Right renal pelvis (tissue), 4 donors: Measurements from ENCODE around the gene ATRNL1. TPM values are rescaled to one million over a fixed set of nuclear protein-coding genes. Genes with fewer than 3 reads are reported as not detected.
"Not testable (repeated sequence)": the region's sequence is repeated elsewhere in the genome, so short reads cannot be mapped to it uniquely, and the experiment has no call there.

Experiments
- DNase-seq, 4 donors: peaks; one replicate each; pipeline ENCODE4 v3.0.0-alpha.2; 2013; ENCODE audit warnings: low read depth in 4 of 4, low spot score in 3 of 4, missing footprints in 1 of 4
- polyA plus RNA-seq, 4 donors: library from polyadenylated mRNA; unstranded; fragments of 120-200 nt; gene quantifications; one replicate each; pipeline ENCODE4 v1.2.1, GENCODE V29; 2013; ENCODE audit not compliant: insufficient read length in 4 of 4

The ATRNL1 gene
- polyA plus RNA-seq, 4 donors: 21.9 to 31.7 (median 28.9) TPM

DNA sequence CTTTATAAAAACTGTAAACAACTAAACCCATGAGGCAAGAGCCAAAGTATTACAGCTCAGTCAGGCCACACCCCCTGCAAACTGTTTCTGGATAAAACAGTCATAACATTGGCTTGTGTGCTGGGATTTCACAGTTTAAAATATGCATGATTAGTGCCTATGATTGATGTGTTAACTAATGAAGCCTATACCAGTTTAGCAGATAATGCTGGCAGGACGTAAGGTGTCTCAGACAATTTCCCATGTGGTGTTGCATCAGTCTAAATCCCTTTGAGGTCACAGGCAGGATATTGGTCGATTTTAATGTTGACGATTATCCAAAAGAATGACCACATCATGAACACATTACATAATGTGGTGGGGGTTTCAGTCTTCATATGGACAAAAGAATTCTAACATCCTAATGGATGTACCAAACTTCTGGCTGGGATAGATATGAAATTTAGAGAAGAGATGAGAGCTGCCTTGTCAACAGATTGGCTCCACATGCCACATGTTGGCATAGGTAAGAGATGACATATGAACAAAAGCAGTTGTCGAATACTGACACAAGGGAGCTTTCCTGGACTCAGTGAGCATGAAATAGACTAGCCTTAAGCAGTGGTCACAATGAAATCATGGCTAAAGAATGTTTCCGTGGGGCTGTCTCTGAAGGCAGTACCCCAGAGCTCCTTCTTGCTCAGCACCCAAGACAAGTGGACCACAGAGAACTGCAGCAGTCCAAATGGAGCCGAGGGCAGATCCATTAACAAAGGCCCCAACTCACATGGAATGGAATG, 734.3 kb downstream of the ATRNL1 start:
- DNase-seq: no peak

DNA sequence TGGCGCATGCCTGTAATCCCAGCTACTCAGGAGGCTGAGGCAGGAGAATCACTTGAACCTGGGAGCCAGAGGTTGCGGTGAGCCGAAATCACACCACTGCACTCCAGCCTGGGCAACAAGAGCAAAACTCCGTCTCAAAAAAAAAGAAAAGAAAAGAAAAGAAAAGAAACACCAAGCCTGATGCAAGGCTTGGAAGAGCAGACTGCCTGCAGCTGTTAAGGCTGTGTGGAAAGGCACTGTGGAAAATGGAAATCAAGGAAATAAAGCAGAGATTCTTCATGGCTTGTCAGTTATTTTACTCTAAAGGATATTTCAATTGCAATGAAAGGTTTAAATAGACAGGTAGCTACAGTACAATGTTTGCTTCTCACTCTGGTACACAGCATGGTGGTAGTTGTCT, 735.0 kb downstream of the ATRNL1 start:
- DNase-seq: not testable (repeated sequence)

GRCh38 chr10:115829521-115830205, 736.5 kb downstream of the ATRNL1 start:
- DNase-seq: no peak

- no peak for DNase-seq
These were observed 737.3 kb downstream of the ATRNL1 start for GRCh38 chr10:115830265-115830970.

- no peak for DNase-seq
These were observed 737.9 kb downstream of the ATRNL1 start for GRCh38 chr10:115831016-115831415.

DNA sequence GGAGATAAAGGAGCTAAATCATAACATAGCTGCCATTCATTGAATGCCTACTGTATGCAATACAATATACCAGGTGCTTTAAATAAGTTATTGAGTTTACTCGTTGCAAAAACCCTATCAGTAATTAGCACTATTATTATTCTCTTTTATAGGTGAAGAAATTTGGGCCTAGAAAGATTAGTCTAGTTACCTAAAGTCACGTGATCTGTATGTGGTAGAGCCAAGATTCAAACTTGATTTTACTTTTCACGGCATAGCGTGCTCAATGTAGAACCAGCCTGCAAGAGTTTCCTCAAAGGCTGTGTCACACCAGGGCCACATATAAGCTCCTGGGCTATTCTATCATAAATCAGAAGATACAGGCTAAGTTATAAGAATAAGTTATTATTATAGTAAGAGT, 740.0 kb downstream of the ATRNL1 start:
- no peak for DNase-seq

GRCh38 chr10:115844591-115844990, 751.4 kb downstream of the ATRNL1 start:
- DNase-seq: no peak

GRCh38 chr10:115845921-115846320, 752.8 kb downstream of the ATRNL1 start:
- DNase-seq: no peak

DNA sequence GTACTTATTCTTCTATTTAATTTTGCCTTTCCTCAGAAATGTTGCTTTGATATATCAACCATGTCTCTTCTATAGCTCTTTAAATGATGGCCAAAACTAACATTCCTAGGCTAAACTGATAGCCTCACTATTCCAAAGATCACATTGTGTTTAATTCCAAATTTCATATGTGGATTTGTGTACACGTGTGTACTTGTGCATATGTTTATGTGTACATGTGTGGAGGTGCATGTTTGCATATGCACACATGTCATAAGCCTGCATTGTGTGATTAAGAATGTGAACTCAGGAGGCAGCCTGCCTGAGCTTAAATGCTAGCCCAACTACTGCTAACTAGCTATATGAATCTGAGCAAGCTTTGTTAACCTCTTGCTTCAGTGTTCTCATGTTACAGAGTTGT, 753.4 kb downstream of the ATRNL1 start:
- DNase-seq: no peak

GRCh38 chr10:115849197-115849596, 756.0 kb downstream of the ATRNL1 start:
- DNase-seq: no peak

- DNase-seq: no peak
These were observed 757.5 kb downstream of the ATRNL1 start for GRCh38 chr10:115850666-115851065.

DNA sequence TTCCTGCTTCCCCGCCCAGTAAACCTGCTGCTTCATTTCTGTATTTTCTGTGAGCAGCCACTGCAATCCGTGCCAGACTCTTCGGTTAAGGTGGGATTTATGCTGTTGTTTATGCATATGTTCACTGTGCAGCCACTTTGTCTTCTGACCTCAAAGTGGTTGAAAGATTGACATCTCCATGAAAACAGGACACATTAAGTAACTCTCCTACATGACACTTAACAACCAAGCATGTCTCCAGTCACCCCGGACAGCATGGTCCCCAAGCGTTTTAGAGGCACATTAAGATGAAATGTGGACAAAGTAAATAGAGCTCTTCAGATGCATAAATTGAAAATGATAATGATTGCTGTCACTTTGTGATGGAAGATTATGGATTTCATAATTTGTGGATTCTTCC, 758.5 kb downstream of the ATRNL1 start:
- no peak for DNase-seq

DNA sequence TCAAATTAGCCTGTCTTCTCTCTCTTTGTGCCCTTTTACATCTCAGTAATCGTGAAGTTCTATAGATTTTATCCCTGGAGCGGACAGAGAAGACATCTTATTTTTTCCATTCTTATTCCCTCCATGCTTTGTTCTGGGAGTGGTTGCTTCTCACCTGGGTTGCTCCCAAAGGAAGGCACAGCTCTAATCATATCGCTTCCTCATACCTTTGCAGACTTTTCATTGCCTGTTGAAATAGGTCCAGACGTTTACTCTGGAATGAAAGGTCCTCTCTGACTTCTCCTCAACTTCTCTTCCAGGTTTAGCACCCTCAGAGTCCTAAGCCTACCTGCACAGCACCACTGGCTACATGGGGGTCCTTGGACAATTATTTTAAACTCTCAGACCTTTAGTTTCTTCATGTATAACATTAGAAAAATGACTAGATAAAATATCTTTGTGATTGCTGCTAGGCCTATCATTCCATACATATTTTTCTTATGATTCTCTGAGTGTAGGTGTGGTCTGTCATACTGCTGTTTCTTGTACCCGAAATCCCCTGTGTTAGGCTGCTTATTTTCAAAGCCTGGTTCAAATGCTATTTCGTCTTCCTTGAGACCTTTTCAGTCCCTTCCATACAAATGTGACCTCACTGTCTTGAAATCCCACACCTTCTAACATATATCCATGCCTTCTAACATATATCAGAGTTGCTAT, 761.7 kb downstream of the ATRNL1 start:
- DNase-seq: no peak

DNA sequence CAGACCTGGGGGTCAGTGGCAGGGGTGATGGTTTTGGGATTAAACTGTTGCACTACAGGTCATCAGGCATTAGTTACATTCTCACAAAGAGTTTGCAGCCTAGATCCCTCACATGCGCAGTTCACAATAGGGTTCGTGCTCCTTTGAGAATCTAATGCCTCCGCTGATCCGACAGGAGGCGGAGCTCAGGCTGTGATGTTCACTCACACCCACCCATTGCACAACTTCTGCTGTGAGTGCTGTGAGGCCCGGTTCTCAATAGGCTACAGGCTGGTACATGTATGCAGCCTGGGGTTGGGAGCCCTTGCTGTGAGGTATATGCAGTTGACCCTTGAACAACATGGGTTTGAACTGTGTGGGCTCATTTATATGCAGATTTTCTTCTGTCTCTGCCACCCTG, 763.4 kb downstream of the ATRNL1 start:
- no peak for DNase-seq

GRCh38 chr10:115857856-115858255, 764.7 kb downstream of the ATRNL1 start:
- DNase-seq: no peak

GRCh38 chr10:115860182-115861107, 767.3 kb downstream of the ATRNL1 start:
- DNase-seq: no peak

DNA sequence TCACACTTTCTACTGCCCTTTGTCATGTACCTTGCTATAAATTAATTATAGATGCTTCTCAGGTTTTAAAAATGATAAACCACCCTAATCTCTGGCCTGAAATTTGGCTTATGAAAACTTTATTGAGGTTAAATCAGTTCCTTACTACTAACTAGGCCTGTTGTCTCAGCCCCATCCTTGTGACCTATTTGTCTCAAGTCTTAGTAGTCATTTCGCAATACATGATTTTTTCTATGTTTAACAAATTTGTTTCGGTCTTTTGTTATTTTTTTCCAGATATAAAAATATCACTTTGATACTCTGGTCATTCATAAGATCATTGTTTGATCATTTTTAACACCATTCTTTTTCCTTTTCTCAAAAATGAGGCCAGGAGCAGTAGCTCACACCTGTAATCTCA, 768.3 kb downstream of the ATRNL1 start:
- DNase-seq: no peak

DNA sequence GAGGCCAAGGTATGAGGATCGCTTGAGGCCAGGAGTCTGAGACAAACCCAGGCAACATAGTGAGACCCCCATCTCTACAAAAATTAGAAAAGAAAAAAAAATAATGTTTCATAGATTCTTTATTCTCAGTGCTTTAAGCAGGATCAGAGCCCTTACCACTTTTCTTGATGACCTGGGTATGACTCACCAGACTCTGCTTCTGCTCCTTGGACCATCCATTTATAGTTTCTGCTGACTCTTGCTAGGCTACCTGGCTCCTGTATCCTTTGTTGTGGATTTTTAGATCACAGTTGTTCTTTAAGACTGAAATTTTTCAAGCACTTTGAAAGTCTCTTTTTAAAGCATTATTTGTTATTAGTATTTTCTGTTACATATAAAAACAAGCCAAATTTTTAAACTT, 768.7 kb downstream of the ATRNL1 start:
- no peak for DNase-seq

DNA sequence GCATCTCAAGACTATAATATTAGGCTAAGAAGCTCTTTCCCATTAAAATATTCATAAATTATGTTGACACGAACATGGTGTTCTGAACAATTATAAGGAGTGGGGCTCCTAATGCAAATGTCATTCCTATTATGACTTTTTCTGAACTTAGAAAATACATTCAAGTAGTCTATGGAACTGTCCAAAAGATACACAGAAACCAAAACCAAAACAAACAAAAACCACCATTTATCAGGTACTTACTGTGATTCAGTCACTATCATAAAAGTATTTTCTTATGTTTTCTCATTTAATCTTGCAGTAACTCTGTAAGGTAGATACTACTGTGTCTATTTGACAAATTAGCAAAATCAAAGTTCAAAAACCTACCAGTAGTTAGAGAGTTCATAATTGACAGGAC, 773.0 kb downstream of the ATRNL1 start:
- DNase-seq: no peak

DNA sequence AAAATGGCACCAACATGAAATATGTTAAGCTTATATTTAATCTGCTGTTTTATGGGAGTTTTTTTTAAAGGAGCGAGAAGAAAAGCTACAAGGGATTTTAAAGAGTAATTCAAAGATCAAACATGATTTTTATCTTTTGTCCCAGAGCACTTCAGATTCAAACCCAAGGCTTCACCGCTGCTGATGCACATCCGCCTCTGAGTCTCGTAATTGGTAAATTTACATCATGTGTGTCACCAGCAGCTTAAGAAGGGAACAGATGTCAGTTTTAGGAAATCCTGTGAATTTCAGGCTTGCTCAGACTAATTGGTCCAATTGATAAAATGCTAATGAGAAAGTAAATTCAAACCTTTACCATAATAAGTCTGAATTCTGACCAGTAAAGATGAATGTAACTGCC, 773.5 kb downstream of the ATRNL1 start:
- DNase-seq: no peak
